MM.1S (cell line): Measurements from ENCODE around the gene UACA.

Experiments used
- DNase-seq: peaks from one replicate; pipeline ENCODE4 v3.0.0-alpha.2; 2015
- H2AFZ ChIP-seq: fragments of 300-600 bp; sonication (generic); 2 replicates; pipeline ENCODE4 v1.6.0; 2016; ENCODE audit warnings: antibody characterized with exemption, low read length
- H3F3A ChIP-seq: fragments of 300-600 bp; sonication (generic); 2 replicates; pipeline ENCODE4 v1.6.1; 2016; ENCODE audit warnings: mild to moderate bottlenecking, antibody characterized with exemption, low read length, moderate library complexity, mixed read lengths; ENCODE audit not compliant: insufficient read depth
- H3K27ac ChIP-seq: fragments of 300-600 bp; sonication (generic); 2 replicates; pipeline ENCODE4 v1.5.1; 2016; ENCODE audit warnings: mild to moderate bottlenecking, low read length
- H3K27me3 ChIP-seq: fragments of 300-600 bp; sonication (generic); replicated peaks from 2 replicates; pipeline ENCODE4 v1.6.0; 2016; ENCODE audit warnings: low read length; ENCODE audit not compliant: insufficient read depth
- H3K36me3 ChIP-seq: fragments of 300-600 bp; sonication (generic); replicated peaks from 2 replicates; pipeline ENCODE4 v1.6.1; 2016; ENCODE audit warnings: mild to moderate bottlenecking, low read length, mixed read lengths; ENCODE audit not compliant: insufficient read depth
- H3K4me1 ChIP-seq: fragments of 300-600 bp; sonication (generic); 2 replicates; pipeline ENCODE4 v1.6.1; 2016; ENCODE audit warnings: low read length, mixed read lengths
- H3K4me2 ChIP-seq: fragments of 300-600 bp; sonication (generic); 2 replicates; pipeline ENCODE4 v1.6.0; 2016; ENCODE audit warnings: low read depth, low read length
- H3K4me3 ChIP-seq: fragments of 300-600 bp; sonication (generic); 2 replicates; pipeline ENCODE4 v1.5.1; 2016; ENCODE audit warnings: low read length, mixed read lengths
- H3K79me2 ChIP-seq: fragments of 300-600 bp; sonication (generic); 2 replicates; pipeline ENCODE4 v1.6.1; 2016; ENCODE audit warnings: mixed run types, low read length, mixed read lengths
- H3K9ac ChIP-seq: fragments of 300-600 bp; sonication (generic); 2 replicates; pipeline ENCODE4 v1.6.1; 2016; ENCODE audit warnings: low read length, mixed read lengths
- H3K9me2 ChIP-seq: fragments of 300-600 bp; sonication (generic); replicated peaks from 2 replicates; pipeline ENCODE4 v1.6.1; 2016; ENCODE audit warnings: mild to moderate bottlenecking, low read length, mixed read lengths; ENCODE audit not compliant: insufficient read depth
- H3K9me3 ChIP-seq: fragments of 300-600 bp; sonication (generic); replicated peaks from 2 replicates; pipeline ENCODE4 v1.6.1; 2016; ENCODE audit warnings: mild to moderate bottlenecking, low read length, mixed read lengths; ENCODE audit not compliant: insufficient read depth
- H4K20me1 ChIP-seq: fragments of 300-600 bp; sonication (generic); 2 replicates; pipeline ENCODE4 v1.6.1; 2016; ENCODE audit warnings: mild to moderate bottlenecking, low read length, moderate library complexity, mixed read lengths; ENCODE audit not compliant: insufficient read depth
- EZH2 ChIP-seq: fragments of 300-600 bp; sonication (generic); optimal IDR thresholded peaks from 2 replicates; pipeline ENCODE3; 2017; ENCODE audit warnings: low read depth, mild to moderate bottlenecking, antibody characterized with exemption, low read length, mixed read lengths
- EZH2phosphoT487 ChIP-seq: fragments of 300-600 bp; sonication (generic); IDR thresholded peaks from 2 replicates; pipeline ENCODE4 v1.6.1; 2018; ENCODE audit warnings: antibody characterized with exemption, low read length
- TF ChIP-seq, protein P1 (sequence below): fragments of 300-600 bp; sonication (generic); IDR thresholded peaks from 2 replicates; pipeline ENCODE4 v1.5.1; 2016; ENCODE audit warnings: antibody characterized with exemption, low read length, mixed read lengths

Gene UACA

GRCh38 chr15:70781236-70781635 is 17.9 kb upstream of the UACA start:
- H3K79me2 ChIP-seq: no peaks in the 10 kb centered on the region
- H2AFZ ChIP-seq: no peak overlapping the region
- no peak overlapping the region for H3K4me2 ChIP-seq
- TF ChIP-seq, protein P1, sequence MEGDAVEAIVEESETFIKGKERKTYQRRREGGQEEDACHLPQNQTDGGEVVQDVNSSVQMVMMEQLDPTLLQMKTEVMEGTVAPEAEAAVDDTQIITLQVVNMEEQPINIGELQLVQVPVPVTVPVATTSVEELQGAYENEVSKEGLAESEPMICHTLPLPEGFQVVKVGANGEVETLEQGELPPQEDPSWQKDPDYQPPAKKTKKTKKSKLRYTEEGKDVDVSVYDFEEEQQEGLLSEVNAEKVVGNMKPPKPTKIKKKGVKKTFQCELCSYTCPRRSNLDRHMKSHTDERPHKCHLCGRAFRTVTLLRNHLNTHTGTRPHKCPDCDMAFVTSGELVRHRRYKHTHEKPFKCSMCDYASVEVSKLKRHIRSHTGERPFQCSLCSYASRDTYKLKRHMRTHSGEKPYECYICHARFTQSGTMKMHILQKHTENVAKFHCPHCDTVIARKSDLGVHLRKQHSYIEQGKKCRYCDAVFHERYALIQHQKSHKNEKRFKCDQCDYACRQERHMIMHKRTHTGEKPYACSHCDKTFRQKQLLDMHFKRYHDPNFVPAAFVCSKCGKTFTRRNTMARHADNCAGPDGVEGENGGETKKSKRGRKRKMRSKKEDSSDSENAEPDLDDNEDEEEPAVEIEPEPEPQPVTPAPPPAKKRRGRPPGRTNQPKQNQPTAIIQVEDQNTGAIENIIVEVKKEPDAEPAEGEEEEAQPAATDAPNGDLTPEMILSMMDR: no peak
- TF ChIP-seq EZH2: no peak
- TF ChIP-seq EZH2phosphoT487: no peak
- no peak overlapping the region for H3K27ac ChIP-seq
- H3K4me3 ChIP-seq: no peak overlapping the region
- DNase-seq: no peak
- no peak overlapping the region for H3K9ac ChIP-seq
- H3F3A ChIP-seq: no peaks in the 10 kb centered on the region
- H3K9me3 ChIP-seq: no peaks in the 10 kb centered on the region
- H3K36me3 ChIP-seq: no peaks in the 10 kb centered on the region
- no peaks in the 10 kb centered on the region for H4K20me1 ChIP-seq
- H3K9me2 ChIP-seq: no peaks in the 10 kb centered on the region
- no peaks in the 10 kb centered on the region for H3K4me1 ChIP-seq
- H3K27me3 ChIP-seq: no peaks in the 10 kb centered on the region

- no peaks in the 10 kb centered on the region for H3F3A ChIP-seq
- H3K36me3 ChIP-seq: no peaks in the 10 kb centered on the region
- TF ChIP-seq EZH2 (no peak), EZH2phosphoT487 (no peak)
- TF ChIP-seq, protein P1: no peak
- no peaks in the 10 kb centered on the region for H3K4me1 ChIP-seq
- no peaks in the 10 kb centered on the region for H3K9me3 ChIP-seq
- H3K79me2 ChIP-seq: no peaks in the 10 kb centered on the region
- no peak overlapping the region for H2AFZ ChIP-seq
- no peak overlapping the region for H3K27ac ChIP-seq
- no peak overlapping the region for H3K9ac ChIP-seq
- H3K4me3 ChIP-seq: no peak overlapping the region
- H3K9me2 ChIP-seq: no peaks in the 10 kb centered on the region
- DNase-seq: no peak
- no peaks in the 10 kb centered on the region for H4K20me1 ChIP-seq
- no peak overlapping the region for H3K4me2 ChIP-seq
- no peaks in the 10 kb centered on the region for H3K27me3 ChIP-seq
Observed at GRCh38 chr15:70778258-70779076, 15.1 kb upstream of the UACA start.

- no peaks in the 10 kb centered on the region for H3K36me3 ChIP-seq
- TF ChIP-seq, protein P1: no peak
- TF ChIP-seq EZH2: no peak
- no peak for TF ChIP-seq EZH2phosphoT487
- H3K4me1 ChIP-seq: no peaks in the 10 kb centered on the region
- no peaks in the 10 kb centered on the region for H4K20me1 ChIP-seq
- no peaks in the 10 kb centered on the region for H3K9me2 ChIP-seq
- no peaks in the 10 kb centered on the region for H3K9me3 ChIP-seq
- no peak overlapping the region for H3K27ac ChIP-seq
- no peak for DNase-seq
- H3K4me2 ChIP-seq: no peak overlapping the region
- H3K9ac ChIP-seq: no peak overlapping the region
- H3F3A ChIP-seq: no peaks in the 10 kb centered on the region
- no peaks in the 10 kb centered on the region for H3K79me2 ChIP-seq
- no peak overlapping the region for H3K4me3 ChIP-seq
- H2AFZ ChIP-seq: no peak overlapping the region
- H3K27me3 ChIP-seq: no peaks in the 10 kb centered on the region
Observed at GRCh38 chr15:70777170-70777926, 14.0 kb upstream of the UACA start.
